ENCODE results near the gene ST6GAL1.
"Not testable (repeated sequence)": the region's sequence is repeated elsewhere in the genome, so short reads cannot be mapped to it uniquely, and the experiment has no call there.

Gene ST6GAL1

DNA sequence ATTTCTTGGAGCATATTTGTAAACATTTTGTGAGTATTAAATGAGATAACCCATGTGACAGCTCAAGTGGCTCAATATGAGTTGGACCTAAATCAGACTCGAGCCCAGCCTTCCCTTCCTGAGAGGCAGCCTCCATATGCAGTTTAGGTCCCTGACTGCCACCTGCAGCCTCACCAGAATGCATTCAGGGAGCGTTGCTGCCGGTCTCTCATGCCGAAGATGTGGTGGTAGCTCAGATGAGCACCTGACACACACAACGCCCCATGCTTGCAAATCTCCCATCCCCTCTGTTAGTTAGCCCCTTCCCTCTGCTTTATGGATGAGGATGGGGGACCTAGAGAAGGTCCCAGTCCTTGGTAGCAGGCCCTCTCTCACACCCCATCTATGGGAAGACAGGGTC is 9.2 kb downstream of the ST6GAL1 start:
- DNase-seq: no peak

DNA sequence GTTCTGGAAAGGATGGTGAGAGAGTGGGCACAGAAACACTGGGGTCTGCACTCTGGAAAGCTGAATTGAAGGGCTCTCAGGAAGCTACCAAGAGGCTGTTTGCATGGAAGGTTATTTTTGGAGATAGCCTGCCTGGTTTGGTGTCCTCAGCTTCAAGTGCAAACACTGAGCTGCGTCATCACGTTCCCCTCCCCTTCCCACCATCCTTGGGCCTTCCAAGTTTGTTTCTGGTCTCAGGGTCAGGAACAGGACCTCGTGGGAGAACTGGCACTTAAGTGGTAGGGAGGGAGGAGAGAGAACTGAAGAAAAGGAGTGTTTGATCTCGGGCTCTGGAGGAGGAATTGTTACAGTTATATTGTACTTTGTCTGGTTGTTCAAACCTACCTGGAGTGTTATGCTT is 10.6 kb downstream of the ST6GAL1 start:
- no peak for DNase-seq

DNA sequence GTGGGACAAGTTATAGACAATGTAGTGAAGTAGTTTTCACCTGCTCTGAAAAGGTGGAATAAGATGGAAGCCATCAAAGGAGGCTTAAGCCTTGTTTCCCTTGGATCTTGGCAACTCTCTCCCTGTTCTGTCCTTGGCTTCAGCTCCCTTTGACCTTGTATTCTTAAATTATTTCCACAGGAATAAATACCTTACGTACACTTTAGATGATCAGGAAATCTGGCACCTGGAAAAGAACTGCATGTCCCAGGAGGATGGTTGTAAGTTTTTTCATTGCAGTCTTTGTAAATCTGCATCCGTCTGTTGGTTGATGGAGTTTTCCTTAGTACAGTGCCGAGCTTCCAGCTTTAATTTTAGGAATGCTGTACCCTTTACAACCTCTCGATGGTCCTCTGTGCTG is 11.8 kb downstream of the ST6GAL1 start:
- no peak for DNase-seq

DNA sequence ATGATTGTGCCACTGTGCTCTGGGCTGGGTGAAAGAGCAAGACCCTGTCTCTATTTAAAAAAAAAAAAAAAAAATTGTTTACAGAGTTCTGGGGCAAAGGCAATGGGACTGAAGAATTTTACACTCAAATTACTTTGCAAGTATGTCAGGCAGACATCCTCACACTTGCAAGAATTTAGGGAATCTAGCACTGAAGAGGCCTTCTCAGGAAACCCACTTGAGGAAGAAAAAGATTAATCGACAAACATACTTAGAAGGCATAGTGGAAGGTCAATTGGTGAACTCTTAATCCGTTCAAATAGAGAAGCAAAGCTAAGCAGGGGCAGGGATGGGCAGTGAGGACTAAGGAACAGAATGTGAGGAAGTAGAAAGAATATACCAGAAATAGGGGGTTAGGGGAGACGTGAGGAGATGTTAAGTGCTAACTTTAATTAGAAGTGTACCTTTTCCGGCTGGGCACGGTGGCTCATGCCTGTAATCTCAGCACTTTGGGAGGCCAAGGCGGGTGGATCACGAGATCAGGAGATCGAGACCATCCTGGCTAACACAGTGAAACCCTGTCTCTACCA is 15.0 kb downstream of the ST6GAL1 start:
- DNase-seq: no peak

DNA sequence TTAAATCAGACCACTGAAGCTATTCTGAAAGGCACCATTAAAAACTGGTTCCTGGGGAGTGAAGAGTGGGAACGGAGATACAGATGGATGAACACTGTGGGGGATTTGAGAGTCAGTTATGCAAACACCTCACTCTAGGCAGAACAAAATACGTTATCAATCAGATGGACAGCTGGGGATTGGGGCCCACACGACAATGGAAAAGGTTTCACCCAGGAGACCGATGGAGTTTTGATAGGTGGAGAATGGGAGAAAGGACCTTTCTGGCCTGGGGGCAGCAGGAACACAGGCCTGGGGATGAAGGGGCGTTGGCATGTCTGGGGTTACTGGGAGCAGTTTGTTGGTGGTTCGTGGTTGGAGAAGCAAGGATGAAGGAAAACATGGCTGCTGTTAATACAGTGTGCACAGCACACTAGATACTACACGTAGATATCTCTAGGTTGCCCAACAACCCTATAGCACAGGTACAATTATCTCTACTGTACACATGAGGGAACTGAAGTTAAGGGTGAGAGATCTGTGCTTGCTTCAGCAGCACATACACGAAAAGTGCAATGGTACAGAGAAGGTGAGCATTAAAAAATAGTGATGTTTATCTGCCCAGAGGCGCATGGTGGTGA is 16.5 kb downstream of the ST6GAL1 start:
- no peak for DNase-seq

DNA sequence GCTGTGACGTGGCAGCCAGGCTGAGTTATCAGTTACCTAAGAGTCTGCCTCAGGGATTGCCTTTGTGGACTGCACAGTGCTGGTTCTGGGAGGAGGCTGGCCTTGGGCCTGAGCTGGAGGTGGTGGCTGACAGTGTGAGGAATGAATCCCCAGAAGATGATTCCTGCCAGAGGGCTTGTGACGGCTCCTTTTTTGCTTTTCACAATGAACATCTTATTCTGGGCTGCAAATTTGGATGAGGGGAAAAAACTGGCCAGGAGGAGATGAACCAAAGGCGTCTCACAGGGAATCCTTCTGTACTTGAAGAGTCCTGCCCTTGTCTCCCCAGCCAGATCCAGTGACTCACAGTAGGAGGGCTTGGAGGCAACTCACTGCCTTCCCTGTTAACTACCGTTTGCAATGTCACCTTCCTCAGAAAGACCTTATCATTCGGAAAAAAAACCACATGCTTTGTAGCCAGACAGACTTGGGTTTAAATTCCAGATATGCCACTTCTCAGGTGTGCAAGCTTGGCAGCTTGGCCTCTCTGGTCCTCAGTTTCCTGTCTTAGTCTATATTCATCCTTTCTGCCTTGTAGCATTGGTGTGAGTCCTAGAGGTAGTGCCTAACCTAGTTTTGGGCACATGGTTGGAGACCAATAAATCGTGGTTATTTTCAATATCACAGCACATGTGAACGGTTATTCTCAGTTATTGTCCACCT is 19.1 kb downstream of the ST6GAL1 start:
- peak in 19 of 58 donors; percentile 10 to 59 (median 28) for DNase-seq

DNA sequence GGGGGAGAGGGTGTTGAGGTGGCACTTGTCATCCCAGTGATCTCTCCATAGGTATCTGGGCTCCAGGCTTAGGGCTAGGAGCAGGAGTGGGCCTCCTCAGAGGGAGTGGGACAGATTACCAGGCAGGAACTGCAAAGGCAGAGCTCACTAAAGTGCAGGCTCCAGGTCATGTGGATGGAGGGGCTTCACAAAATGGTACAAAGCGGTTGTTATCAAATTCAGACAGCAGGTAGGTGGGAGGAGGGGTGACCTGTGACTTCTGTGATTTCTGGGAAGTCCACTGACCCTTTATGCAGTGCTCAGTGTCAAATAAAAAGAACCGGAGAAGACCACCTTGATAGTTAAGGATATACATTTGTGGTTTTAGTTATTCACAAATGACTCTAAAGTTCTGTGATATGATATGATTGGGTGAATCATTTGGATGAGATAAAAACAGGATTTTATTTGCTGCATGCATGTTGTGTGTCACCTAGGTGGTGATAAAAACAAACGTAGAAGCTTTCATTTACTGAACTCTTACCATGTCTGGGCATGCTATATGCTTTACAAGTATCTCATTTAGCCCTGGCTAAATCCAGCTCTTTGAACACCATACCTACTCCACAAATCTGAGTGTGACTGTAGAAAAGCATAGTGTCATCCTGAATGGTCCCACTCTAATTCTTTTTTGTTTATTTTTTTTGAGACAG is 20.2 kb downstream of the ST6GAL1 start:
- DNase-seq: no peak

DNA sequence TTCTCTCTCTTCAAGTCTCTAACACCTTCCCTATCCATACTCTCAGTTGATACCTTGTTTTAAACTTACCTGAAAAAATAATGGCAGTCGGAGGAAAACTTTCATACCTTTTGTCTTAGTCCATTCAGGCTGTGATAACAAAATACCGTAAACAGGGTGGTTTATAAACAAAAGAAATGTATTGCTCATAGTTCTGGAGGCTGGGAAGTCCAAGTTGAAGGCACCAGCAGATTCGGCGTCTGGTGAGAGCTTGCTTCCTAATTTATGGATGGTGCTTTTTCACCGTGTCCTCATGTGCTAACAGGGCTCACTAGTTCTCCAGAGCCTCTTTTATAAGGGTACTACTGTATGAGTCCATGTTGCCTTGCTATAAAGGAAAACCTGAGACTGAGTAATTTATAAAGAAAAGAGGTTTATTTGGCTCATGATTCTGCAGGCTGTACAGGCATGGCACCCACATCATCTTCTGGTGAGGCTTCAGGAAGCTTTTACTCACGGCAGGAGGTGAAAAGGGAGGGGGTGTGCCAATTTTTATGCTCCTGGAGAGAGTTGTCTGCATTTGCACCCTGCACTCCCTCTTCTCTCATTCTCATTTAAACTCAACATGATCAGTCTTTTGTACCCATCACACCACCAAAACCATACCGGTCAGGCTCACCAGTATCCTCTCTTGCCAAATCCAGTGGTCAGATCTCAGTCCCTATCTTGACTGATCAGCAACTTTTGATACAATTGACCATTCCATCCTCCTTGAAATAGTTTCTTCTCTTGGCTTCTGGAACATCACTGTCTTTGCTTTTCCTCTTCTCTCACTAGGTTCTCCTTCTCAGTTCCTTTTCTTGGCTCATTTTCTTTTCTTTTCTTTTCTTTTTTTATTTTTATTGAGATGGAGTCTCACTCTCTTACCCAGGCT is 21.6 kb downstream of the ST6GAL1 start:
- no peak for DNase-seq

DNA sequence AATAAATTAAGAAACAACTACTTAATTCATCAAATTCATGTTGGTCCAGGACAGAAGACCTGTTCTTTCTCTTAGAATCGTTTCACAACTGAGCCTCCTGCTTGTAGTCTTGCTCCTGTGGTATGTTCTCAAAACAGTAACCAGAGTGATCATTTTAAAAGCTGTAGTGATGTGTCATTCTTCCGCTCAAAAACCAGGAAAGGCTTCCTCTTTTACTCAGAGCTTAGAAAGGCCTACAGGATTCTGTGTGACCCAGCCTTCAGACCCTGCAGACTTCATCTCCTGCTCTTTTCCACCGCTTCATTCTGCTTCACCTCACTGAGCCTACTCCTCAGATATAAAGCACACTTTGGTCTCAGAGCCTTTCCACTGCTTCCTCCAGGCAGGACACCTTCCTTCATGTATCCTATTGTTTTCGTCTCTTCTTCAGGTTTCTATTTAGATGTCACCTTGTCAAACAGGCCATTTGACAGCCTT is 22.7 kb downstream of the ST6GAL1 start:
- peak in 1 of 58 donors; percentile 20 for DNase-seq

DNA sequence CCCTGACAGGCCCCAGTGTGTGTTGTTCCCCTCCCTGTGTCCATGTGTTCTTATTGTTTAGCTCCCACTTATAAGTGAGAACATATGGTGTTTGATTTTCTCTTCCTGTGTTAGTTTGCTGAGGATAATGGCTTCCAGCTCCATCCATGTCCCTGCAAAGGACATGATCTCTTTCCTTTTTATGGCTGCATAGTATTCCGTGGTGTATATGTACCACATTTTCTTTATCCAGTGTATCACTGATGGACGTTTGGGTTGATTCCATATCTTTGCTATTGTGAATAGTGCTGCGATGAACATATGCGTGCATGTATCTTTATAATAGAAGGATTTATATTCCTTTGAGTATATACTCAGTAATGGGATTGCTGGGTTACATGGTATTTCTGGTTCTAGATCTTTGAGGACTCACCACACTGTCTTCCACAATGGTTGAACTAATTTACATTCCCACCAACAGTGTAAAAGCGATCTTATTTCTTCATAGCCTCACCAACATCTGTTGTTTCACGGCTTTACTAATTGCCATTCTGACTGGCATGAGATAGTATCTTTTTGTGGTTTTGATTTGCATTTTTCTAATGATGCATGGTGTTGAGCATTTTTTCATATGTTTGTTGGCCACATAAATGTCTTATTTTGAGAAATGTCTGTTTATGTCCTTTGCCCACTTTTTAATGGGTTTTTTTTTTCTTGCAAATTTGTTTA is 23.8 kb downstream of the ST6GAL1 start:
- not testable (repeated sequence) for DNase-seq

DNA sequence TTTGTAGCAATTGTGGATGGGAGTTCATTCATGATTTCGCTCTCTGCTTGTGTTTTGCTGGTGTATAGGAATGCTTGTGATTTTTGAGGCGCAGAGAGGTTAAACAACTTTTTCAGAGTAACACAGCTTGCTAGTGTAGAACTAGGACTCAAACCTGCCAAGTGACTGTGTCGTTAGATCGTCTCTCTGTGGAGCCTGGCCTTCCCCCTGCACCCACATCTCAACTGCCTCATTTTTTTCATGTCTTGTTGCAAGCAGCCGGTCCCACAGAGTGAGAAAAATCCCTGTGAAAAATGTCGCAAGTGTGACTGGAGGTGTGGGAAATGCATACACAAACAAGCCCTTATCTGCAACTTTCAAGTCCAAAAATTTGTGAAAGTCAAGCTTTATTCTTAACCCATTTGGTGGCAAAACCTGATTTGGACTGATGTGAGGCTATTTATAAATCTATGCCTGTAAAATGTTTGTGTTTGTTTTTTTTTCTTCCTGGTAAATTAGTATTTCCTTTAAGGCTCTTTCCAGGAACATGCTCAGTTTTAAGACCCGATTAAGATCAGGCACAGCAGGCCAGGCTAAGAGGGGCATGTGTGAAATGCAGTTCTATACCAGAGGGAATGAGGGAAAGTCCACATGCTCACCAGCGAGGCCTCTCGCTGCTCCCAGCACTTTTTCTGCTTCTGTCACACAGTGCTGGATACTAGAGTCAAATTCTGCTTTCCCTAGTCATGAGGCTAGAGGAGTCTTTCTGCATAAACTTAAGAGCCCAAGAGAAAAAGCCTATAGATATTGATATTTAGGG is 25.8 kb downstream of the ST6GAL1 start:
- DNase-seq: peak in 1 of 58 donors; percentile 14

DNA sequence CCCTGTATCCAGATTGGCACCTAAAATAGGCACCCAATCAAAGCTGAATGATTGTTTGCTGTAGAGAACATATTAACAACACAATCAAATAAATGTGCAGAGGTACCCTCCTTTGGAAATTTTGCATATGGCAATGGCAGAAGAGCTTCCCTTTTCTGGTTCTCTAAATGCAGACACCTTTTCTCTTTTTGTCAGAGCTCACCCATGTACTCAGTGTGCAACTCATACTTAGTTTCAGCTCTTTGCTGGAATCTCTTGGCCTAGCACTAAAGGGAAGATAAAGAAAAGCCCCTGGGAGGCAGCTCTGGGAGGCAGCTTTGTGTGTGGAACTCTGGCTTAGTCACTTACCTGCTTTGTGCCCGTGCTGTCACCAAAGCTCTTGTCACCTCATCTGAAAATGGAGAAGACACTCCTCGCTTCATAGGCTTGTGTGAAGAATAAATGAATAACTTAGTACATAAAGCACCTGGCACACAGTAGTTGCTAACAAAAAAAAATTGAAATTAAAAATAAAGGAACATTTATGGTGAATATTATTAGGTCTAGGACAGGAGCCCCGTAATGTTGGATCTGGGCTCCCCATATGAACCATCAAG is 28.8 kb downstream of the ST6GAL1 start:
- no peak for DNase-seq

DNA sequence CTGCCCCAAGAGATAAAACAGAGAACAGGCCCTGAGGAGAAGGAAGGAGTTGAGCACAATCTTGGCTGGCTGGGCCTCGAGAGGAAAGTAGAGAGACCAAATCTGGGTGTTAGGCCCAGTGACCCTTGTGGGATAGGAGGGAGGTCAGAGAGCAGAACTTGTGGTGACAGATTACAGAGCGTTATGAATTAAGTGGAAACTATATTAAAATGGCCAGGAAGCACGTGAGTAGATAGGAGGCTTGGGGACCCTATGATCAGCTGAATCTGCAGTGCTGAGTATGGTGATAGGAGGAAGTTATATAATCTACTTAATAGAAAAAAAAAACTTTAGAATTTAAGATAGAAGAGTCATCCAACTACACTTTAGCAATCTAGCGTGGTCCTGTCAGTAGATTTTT is 30.0 kb downstream of the ST6GAL1 start:
- no peak for DNase-seq

DNA sequence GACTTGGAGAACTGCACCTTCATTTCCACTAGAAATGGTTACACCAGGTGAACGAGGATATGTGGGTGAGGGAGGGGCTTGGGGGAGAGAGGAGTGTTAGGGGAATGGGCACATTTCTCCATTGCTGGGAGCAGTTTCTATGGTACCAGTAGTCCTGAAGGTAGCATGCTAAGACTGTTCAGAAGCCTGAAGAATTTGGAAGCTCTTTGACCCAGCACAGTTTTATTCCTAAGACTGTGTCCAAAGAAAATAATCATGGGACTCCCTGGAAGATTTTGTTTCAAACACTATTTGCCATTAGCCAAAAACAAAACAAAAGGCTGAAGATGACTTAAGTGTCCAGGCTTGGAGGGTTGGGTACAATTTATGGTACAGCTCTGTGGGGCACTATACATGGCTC is 32.1 kb downstream of the ST6GAL1 start:
- no peak for DNase-seq

DNA sequence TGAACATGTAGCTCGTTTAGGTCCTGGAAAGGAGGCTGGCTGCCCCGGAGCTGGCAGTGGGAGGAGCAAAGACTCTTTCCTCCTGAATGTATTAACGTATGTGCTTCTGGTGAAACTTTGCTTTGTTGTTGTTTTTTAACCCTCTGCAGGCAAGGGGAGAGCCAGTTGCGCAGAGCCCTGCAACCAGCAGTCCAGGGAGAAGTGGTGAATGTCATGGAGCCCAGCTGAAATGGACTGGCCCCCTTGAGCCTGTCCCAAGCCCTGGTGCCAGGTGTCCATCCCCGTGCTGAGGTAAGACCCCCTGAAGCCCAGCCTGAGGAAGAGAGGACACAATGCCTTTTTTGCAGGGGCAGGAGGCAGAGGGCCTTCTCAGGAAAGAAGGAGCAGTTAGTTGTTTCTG is 33.3 kb downstream of the ST6GAL1 start:
- no peak for DNase-seq

DNA sequence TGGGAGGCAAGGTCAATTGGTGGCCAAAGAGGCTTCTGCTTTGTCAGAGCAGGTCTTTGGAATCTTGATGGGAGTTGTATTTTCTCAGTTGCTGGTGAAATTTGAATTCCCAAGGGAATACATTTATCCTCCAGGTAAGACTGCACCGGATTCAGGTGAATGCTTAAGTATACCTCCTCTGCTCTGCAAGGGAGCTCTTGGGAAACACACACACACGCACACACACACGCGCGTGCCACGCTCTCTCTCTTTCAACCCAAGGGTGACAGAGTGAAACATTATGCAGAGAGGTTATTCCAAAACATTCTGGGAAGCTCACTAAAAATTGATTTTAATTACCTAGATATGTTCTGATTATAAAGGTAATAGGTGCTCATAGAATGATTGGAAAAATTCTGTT is 33.7 kb downstream of the ST6GAL1 start:
- no peak for DNase-seq

DNA sequence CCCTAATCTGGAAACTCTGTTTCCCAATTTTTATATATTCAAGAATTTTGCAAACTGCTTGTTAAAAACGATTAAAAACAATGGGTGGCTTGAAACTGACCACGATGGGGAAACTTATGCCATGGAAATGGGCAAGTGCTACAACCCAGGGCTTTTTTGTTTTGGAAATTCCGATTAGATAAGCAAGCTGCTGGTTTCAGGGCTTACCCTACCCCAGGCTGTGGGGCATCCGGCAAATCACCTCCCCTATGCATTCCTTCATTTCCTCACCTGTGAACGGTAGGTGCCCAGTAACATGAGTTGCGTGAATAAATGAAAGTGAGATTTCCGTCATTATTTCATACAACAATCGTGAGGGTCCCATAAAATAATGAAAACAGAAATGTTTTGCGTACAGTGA is 34.3 kb downstream of the ST6GAL1 start:
- DNase-seq: no peak

DNA sequence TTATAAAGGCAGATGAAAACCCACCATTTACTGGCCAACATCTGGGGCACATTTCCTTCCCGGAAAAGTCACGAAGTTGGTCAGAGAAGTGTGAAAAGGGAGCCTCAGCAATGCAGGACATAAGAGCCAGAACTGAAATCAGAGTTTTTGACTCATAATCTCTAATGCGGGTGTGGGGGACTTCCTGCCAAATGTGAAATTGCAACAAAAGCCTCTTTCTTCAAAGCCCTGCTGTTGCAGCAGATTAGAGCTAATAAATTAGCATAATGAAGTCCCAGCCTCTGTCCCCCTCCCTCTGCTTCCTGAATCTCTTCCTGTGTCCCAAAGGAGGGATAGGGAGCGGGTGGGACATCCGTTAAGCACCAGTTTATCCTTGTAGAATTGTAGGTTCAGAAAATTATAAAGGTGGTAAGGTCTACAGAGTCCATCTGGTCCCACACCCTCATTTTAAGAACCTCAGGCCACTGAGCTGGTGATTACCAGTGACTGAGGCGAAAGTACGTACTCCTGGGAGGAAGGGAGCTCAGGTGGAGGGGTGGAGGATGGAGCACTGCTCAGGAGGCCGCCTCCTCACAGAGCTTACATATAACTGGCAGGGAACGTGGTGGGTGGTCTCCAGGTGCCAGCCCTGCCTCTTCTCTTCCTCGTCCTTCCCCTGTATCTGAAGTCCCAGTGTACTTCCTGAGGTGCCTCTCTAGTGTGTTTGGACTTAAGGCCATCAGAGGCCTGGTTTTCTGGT is 35.0 kb downstream of the ST6GAL1 start:
- no peak for DNase-seq
